Stimulated activated CD8-positive, alpha-beta memory T cell treated with anti-CD3 and anti-CD28 coated beads, Interleukin-15, amount 100 ng/mL, for 4 hours (primary cell): Measurements from ENCODE around the gene KIAA0825.

ENCODE experiments used
- DNase-seq, 2 donors: peaks; one replicate each; pipeline ENCODE4 v3.0.0-alpha.2; 2020; ENCODE audit warnings: low read depth in 2 of 2

Gene KIAA0825

DNA sequence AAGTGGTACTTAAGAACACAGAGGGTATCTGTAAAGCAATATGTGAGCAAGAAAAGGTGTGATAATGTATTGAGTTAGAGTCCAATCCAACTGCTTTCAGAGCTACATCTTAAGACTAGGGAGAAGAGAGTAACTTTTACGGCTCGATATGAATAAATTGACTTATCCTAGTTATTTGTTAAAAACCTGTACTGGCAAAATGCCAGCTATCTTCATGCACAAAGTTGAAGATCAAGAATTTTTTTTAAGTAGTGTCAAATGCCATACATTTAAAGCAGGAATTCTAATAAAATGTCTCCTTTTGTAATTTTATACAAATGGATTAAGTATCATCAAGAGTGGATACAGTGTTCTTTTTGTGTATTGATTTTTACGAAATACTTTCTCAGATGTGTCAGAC is 305.2 kb downstream of the KIAA0825 start:
- DNase-seq, result no peak

DNA sequence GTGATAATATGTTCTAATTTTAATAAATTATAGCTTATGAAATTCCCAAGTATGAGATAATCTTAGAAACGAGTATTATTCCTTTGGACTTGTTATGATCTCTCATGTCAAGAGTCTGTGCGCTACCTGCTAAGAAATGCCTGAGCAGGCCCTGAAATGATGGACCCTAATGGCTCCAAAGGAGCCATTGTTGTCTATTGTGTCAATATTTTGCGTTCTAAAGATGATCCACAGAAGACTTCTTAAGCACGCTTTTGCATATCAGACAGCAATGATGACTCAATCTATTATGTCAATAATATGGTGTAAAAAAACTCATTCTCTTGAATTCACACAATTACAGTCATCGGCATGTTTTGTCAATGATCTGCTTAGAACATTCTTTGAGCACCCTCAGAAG is 306.1 kb downstream of the KIAA0825 start:
- no peak for DNase-seq

DNA sequence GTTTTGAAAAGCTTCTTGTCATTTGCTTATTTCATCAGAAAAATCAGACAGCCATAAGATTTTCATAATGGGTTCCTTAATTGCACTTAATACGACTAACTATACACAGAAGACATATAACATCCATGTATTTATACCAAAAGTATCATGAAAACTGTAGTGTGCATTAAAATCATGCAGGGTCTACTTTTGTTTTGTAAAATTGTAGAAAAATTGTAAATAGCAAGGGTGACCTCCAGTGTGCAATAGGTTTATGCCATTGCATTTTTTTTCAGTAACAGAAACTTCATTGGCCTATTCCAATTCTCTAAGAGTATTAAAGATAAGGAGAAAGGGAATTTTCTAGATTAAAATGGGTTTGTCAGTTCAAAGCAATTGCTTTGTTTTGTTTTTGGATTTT is 307.6 kb downstream of the KIAA0825 start:
- no peak for DNase-seq

DNA sequence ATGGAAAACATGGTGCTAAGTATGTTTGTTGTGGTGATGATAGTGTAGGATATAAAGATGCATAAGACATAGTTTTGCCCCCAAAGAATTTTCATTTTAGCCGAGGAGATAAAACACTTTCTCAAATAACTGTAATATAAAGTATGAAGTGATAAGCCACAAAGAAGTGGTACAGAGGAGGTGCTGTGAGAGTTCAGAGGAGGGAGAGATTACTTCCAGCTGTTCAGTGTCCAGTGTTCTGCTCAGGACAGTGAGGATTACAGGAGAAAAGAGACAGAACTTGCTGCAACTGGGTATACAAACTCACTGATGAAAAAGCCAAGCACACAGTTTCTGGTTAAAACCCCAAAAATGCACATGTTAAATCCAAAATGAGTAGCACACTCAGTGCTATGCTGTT is 309.3 kb downstream of the KIAA0825 start:
- DNase-seq, result no peak

DNA sequence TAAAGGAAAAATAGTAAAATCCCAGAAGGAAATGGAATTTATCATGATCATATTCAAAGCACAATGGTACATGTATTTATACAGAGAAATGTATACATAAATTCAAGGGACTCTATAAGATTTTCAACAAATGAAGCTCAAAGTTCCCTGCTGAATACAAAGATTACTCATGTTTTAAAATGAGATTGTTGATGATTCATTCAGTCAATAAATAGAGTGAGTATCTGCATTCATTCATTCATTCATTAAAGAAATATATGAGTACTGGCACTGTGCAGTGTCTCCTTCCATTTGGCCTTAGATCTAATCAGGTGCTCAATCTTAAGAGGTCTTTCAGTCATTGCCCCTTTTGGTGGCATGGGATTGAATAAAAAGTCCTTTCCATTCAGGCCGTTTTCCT is 310.0 kb downstream of the KIAA0825 start:
- DNase-seq, result no peak

DNA sequence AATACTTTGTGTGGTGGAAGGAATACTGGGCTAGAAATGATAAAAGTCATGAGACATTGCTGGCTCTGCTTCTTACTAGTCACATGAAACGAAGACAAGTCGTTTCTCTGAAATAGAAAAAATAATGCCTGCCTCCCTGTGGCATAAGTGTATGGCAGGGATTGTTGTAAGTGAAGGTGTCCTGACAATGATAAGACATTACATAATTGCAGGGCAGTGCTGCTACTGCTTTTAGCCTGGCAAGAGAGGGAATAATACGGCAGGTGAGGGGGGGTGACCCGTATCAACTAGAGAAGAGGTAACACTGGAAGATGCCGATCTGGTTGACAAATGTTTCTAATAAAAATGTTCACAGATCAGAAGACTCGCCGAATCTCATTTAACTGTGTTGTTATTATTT is 314.3 kb downstream of the KIAA0825 start:
- no peak for DNase-seq

DNA sequence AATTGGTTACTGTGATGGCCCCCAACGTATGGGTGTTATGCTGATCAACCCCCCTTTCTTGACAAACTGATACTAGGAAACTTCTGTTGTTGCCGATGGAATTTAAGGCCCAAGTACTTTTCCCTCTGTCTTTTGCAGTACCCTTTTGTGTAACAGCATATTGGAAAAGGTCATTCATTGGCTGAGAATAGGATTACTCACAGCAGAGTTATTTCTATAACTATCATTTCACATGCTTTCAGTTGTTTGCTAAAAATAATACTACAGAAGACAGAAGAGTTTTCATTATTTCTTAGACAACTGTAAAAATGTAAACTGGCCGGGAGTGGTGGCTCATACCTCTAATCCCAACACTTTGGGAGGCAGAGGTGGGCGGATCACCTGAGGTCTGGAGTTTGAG is 329.5 kb downstream of the KIAA0825 start:
- no peak for DNase-seq

DNA sequence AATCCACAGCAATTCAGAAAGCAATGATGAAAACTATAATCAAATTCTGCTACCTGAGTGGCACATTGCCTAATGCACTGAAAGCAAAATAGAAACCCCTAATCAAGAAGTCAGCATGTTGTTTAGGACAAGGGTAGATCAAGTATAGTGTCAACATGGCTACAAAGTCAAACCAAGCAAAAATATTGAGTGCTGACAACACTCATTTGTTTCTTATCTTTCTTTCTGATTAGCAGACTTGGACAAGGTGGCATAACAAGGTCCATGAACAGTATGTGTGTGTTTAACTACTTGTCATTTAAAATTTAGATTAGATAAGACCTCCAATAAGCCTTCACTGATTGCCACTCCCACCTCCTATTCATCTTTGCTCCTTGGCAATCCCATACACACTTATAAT is 332.4 kb downstream of the KIAA0825 start:
- DNase-seq, result no peak

DNA sequence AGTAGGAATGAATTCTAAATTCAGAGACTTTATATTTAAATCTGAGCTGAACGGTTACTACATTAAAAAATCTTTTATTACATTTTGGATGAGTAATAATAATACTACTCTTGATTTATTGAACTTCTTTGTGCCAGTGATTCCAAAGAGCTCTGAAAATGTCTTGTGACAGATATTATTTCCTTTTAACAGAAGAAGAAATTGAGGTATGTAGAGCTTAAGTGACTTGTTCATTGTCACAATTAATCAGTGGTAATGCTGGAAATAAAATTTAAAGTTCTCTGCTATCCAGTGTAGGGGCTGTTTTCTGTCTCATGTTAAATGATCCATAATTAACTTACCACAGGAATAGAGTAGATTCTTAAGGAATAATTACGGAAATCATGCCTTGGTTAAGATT is 335.3 kb downstream of the KIAA0825 start:
- DNase-seq, result no peak

DNA sequence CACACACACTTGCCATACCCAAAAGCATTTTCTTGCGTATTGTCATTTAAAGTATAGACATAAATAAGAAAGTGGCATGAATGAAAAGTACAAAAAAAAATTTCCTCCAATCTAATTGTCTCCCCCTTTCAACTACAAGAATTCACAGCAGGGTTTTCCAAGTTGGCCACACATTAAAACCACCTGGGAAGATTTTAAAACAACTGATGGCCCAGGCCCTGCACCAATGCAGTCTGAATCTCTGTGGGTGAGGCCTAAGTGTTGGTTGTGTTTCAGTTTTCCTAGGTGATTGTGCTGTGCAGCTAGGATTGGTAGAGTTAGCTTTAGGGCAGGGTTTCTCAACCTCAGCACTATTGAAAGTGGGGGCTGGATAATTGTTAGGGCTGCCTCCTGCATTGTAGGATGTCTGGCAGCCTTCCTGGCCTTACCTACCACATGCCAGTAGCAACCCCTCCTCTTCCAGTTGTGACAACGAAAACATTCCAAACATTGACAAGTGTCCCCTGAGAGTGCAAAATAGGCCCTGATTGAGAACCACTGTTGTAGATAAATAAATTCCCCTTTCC is 337.1 kb downstream of the KIAA0825 start:
- no peak for DNase-seq

DNA sequence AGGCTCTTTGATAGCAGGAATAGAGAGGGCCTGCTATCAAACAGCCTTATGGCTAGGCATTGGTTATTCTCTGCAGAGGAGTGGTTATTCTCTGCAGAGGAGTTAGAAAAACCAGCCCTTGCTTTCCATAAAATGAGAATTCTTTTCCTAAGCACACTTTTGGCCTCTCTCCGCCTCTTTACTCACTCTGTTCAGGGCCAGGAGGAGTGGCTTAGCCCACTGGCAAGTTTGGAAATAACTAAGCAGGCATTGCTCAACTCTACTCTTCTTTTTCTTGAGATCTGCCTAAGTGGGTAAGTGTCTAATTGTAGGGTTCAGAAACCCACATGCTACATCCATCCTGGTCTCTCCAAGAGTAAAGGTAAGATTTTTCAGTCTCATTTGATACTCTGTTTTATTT is 341.7 kb downstream of the KIAA0825 start:
- DNase-seq, result no peak

DNA sequence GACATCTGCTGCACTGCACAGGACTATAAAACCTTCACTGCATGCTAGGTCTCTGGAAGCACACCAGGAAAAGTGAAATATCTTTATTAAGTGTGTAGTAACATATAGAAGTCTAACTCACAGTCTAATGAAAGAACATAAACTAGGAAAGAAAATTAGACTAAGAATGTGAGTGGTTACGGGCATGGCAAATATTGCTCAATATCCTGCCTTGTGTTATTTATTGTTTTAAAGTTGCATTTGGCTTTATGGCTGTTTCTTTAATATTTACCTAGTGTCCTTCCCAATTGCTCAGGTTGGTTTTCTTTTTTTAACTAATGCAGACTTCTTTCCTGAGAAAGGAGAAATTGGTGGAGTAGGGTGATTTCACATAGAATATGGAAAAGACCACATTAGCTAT is 342.4 kb downstream of the KIAA0825 start:
- DNase-seq, result no peak

DNA sequence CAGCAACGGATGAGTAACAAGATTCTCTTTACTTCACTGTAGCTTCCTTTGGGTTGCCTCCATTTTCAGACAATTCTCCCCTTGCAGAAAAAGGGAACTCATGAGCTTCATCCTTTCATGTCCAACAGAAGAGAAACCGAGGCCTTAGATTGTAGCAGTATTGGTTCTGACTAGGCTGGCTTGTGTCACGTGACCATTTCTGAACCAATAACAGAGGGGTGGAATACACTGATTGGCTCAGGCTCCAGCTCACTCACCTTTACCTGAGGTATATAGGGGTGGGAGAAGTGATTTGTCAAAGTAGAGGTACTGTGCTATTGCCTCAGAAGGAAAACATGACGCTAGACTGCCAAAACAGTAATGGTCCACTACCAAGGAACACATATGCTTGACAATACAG is 343.7 kb downstream of the KIAA0825 start:
- DNase-seq, result no peak

DNA sequence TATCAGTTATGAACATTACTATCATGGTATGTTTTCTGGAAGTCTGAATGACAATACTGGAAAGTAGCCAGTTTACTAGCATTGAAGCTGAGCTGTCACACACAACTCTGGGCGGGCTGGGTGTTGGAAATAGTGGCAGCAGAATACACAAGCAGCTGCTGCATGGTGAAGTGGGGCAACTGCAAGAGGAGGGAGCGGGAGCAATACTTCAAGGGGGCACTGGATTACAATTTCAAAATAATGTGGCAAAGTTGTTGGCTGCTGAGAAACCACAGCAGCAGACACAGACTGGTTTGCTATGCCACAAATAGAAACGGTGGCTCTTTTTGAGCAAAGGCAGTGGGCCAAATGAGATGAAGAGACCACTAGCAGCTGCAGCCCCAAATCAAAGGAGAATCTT is 350.2 kb downstream of the KIAA0825 start:
- no peak for DNase-seq

DNA sequence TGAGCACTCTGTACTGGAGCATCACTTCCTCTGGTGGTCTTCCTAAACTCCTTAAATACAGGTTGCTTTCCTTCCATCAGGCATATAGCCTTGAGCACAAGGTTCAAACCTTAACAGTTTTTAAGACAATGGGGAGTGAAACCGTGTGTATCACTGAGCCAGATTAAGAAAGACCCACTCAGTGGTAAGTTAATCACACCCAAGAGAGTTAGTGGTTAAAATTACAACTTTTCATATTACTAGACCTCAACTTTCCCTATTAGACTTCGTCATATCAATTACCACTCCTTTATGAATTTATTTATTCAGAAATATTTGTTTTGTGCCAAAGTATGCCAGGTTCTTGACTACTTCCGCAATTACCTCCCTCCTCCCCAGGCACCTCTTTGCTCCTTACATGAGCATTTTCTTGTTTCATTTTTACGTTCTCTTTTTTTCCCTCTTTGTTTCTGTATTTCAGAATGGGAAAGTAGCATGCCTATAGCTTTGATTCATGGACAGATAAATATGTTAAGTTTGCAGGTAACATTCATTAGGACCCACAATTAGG is 351.0 kb downstream of the KIAA0825 start:
- DNase-seq, result no peak

DNA sequence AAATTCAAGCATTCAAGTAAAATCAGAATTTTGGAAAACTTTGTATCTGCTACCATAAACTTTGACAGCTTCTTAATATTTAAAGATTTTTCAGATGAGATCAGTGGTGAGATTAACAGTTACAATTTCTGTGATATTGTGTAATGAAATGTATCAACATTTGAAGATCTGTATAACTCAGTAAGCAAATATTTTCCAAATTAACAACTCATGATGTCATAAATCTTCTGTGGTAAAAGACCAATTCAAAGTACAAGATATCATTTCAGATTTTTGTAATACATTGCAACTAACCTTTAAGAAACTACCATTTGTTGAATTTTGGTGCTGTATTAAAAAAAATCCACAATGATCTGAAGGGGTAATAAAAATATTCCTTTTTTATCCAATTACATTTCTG is 352.2 kb downstream of the KIAA0825 start:
- no peak for DNase-seq

DNA sequence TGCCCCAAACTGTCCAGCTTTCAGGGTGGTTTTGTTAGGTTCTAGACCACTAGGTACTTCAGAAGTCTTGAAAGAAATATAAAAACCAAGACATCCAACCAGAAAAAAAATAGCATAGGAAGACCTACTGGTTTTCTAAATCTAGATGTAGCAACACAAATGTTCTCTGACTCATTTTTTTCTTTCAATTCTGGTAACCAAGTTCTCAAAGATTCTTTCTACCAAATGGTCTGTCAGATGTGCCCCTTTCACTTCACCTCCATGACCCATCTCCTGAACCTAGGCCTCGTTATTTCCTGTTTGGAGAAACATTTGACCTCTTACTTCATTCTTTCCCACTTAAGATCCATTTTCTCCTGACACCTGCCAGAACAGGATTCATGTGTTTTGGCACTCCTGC is 355.3 kb downstream of the KIAA0825 start:
- no peak for DNase-seq

DNA sequence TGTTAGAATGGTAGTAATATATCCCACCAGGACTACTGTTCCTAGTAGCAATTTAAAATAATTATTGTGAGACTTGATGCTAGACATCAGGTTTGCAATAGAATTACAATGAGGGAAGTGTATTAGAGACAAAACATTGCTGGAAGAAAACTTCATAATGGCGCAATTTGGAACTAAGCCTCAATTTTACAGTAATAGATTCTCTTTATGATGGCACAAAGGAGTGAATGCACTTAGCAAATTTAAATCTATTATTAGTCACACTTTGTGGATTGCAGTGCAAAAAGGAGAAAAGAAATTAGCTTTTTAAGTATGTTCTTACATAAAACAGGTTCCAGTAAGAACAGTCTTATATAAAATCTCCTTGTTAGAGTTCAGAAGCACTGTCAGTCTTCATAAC is 358.3 kb downstream of the KIAA0825 start:
- DNase-seq, result no peak

DNA sequence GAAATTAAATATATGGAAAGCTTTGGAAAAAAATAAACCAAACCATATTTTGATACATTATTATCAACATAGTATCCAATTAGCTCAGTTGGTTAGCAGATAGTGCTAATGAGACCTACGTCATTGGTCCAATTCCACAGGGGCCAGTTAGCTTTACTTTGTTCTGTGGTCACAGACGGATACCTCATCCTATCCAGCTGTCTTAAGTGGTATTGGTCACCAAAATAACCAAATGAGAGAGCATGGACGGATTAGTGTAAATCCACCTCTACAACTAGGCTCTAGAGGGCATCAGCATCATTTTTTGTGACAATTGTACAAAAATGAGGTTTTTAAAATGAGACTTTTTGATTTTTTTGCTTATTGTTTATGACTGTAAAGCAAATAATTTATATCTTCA is 364.2 kb downstream of the KIAA0825 start:
- DNase-seq, result no peak

DNA sequence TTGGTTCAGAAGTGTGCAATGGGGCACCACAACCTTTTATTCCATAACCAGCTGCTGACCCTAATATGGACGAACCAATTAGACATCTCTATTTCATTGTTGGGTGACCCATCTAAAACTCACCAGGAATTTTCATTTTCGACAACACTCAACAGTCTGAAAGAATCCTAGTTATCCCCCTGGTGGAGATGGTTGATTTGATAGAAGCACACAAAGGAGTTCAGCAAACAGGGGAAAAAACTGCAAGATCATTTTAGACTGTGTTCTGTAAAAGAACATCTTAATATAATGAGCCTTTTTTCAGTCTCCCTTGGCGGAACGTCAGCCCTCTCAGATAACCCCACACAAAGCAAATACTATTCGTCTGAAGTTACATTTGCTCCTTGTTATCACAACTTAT is 367.4 kb downstream of the KIAA0825 start:
- DNase-seq, result no peak

DNA sequence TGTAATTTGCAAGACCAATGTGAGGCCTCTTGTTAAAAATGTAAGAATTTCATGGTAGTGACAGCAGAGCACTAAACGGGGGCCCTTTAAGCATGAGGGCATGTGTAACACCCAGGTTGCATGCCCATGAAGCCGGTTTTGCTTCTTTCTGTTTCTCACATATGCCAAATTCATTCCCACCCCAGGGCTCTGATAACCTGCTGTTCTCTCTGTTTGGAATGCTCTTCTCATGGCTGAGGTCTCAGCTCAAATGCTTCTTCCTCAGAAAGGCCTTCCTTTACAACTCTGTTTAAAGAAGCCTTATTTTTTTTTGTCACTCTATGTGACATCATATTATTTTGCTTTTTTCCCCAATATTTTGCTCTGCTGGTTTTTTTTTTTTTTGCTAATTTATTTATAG is 369.0 kb downstream of the KIAA0825 start:
- no peak for DNase-seq

DNA sequence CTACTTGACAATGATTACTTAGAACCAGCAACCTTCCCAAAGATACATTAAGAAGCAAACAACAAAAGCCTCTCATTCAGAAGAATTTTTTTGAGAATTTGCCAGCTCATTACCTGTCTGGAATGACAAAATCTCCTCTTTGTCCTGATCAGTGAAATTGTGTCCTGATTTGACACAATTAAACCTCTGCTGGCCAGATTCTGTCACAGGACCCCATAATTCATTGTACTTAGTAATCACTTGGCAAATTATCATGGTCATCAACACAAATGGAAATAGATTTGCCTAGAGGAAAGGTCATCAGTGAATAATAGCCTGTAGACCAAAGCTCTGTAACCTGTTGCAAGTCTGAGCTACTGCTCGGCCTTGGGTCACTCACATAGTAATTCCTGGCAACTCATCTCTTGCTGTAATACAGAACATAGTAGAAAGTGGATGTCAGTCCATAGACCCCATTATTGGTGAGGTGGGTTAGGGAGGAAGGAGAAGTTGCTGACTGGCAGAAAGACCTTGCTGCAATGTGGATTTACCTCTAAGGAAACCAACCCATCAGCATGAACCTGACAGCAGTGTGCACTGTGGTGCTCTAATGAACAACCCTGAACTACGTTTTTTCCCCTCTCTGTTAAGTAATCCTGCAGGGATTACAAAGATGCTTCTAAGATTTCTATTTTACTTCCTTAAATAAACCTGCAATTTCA is 370.1 kb downstream of the KIAA0825 start:
- DNase-seq, result no peak

DNA sequence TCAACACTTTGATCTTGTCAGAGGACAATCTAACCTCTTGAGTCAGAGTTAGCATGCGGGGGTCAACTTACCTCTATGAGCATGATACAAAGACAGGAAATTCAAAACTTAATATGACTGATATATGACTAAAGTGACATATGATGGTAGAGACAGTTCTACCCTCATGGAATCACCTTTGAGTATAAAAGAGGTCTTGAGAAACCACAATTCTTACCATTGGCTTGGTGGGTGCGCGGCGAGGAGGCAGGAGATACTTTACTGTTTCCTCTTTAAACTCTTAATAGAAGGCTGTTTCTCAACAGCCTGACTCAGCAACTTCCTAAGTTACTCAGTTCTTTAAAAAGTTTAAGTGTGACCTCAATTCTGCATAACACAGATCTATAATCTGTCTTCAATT is 372.8 kb downstream of the KIAA0825 start:
- DNase-seq, result no peak

DNA sequence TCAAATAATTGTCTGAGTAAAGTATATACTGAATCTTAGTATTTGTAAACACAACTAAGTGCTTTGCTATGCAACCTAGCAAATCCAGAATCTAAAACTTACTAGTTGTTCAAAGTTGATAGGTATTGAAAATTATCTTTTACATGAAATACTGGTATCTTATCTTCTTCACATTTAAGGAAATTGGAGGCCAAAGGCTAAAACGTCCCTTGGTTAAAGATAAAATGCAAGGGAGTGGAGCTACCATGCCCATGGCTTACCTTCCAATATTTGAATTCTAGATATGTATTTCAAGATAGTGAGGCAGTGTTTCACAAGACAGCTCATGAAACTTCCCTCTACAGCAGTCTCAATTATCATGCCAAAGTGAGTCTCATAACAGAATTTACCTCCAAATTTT is 373.5 kb downstream of the KIAA0825 start:
- DNase-seq, result no peak
